Prostate gland (tissue), 2 donors: ENCODE results near the gene FAM3B.

ENCODE experiments used
- POLR2A ChIP-seq: fragments of 450-650 bp; IDR thresholded peaks from one replicate; pipeline ENCODE4 v1.6.1; 2016; ENCODE audit warnings: antibody characterized with exemption, mild to moderate bottlenecking
- POLR2AphosphoS5 ChIP-seq: sonication (generic); formaldehyde crosslinking; IDR thresholded peaks from one replicate; pipeline ENCODE4 v1.6.1; 2017; ENCODE audit warnings: antibody characterized with exemption
- TF ChIP-seq, protein P1 (sequence below), 4 experiments: fragments of 200-600 bp in 2 of 4; fragments of 450-650 bp in 2 of 4; sonication (generic) in 2 of 4; IDR thresholded peaks; 1 replicate in 3 of 4; 2 replicates in 1 of 4; pipeline ENCODE4 v1.5.1; 2016 to 2019; ENCODE audit warnings: antibody characterized with exemption in 4 of 4, mild to moderate bottlenecking in 2 of 4, moderate library complexity in 2 of 4

GRCh38 chr21:41368735-41369104 is 52.1 kb downstream of the FAM3B start:
- TF ChIP-seq, protein P1, sequence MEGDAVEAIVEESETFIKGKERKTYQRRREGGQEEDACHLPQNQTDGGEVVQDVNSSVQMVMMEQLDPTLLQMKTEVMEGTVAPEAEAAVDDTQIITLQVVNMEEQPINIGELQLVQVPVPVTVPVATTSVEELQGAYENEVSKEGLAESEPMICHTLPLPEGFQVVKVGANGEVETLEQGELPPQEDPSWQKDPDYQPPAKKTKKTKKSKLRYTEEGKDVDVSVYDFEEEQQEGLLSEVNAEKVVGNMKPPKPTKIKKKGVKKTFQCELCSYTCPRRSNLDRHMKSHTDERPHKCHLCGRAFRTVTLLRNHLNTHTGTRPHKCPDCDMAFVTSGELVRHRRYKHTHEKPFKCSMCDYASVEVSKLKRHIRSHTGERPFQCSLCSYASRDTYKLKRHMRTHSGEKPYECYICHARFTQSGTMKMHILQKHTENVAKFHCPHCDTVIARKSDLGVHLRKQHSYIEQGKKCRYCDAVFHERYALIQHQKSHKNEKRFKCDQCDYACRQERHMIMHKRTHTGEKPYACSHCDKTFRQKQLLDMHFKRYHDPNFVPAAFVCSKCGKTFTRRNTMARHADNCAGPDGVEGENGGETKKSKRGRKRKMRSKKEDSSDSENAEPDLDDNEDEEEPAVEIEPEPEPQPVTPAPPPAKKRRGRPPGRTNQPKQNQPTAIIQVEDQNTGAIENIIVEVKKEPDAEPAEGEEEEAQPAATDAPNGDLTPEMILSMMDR (IDR thresholded peaks at IDR 0.05) = no peak
- TF ChIP-seq POLR2A (no peak), POLR2AphosphoS5 (no peak)
